Transverse colon (tissue), 4 donors: ENCODE measurements around the gene CNTNAP2. TPM values are rescaled to one million over a fixed set of nuclear protein-coding genes. Genes with fewer than 3 reads are reported as not detected.

ENCODE experiments used
- DNase-seq: peaks from one replicate; pipeline ENCODE4 v3.0.0-alpha.2; 2019
- H3K27ac ChIP-seq, 4 donors: fragments of 200-600 bp; sonication (generic); 2 replicates each; pipeline ENCODE4 v1.5.1; 2016 to 2018; ENCODE audit warnings: inconsistent platforms in 4 of 4
- H3K27me3 ChIP-seq: fragments of 200-600 bp; sonication (generic); 2 replicates; pipeline ENCODE4 v1.5.1; 2017; ENCODE audit warnings: inconsistent platforms
- H3K36me3 ChIP-seq, 4 donors: fragments of 200-600 bp; sonication (generic); 2 replicates each; pipeline ENCODE4 v1.5.1; 2017 to 2019; ENCODE audit warnings: inconsistent platforms in 4 of 4
- H3K4me1 ChIP-seq, 4 donors: fragments of 200-600 bp; sonication (generic); 2 replicates each; pipeline ENCODE4 v1.5.1; 2017 to 2020; ENCODE audit warnings: inconsistent platforms in 4 of 4
- H3K4me3 ChIP-seq, 4 donors: fragments of 200-600 bp; sonication (generic); 1 replicate in 1 of 4; 2 replicates in 3 of 4; pipeline versions ENCODE4 v1.5.1 to v1.6.1; 2017 to 2019; ENCODE audit warnings: inconsistent platforms in 4 of 4
- H3K9me3 ChIP-seq, 2 donors: fragments of 200-600 bp; sonication (generic); 2 replicates each; pipeline ENCODE4 v1.5.1; 2017 to 2019; ENCODE audit warnings: inconsistent platforms in 2 of 2
- CTCF ChIP-seq, 5 experiments: fragments of 200-600 bp in 3 of 5; fragments of 450-650 bp in 2 of 5; sonication (generic) in 3 of 5; IDR thresholded peaks; 1 replicate in 2 of 5; 2 replicates in 3 of 5; pipeline ENCODE4 v1.5.1; 2016 to 2017; ENCODE audit warnings: antibody characterized with exemption in 5 of 5, inconsistent platforms in 3 of 5, mild to moderate bottlenecking in 2 of 5, moderate library complexity in 1 of 5
- EP300 ChIP-seq: sonication (generic); formaldehyde crosslinking; IDR thresholded peaks from one replicate; pipeline ENCODE4 v1.6.1; 2017; ENCODE audit warnings: antibody characterized with exemption, low read depth
- POLR2A ChIP-seq: fragments of 450-650 bp; IDR thresholded peaks from one replicate; pipeline ENCODE4 v1.6.1; 2016; ENCODE audit warnings: antibody characterized with exemption, mild to moderate bottlenecking, moderate library complexity
- POLR2AphosphoS5 ChIP-seq, 3 donors: sonication (generic); formaldehyde crosslinking; IDR thresholded peaks; one replicate each; pipeline ENCODE4 v1.6.1; 2016; ENCODE audit warnings: antibody characterized with exemption in 3 of 3
- WGBS, 2 donors: methylation state at CpG; one replicate each; pipeline ENCODE4 v1.1.5; 2018; ENCODE audit warnings: low coverage in 1 of 2; 5-methylcytosine and 5-hydroxymethylcytosine counted together
- in situ Hi-C, 4 donors: fragments of 200-750 bp; cut with MboI; loops; one replicate each; pipeline versions ENCODE4 v1.15.0 to v1.15.1; 2017; ENCODE audit warnings: low sequenced_read_pairs in 3 of 4, low pct_ligation_motif_present in 1 of 4, low pct_unique_long_range_greater_than_20kb in 1 of 4
- intact Hi-C: fragments of 100-400 bp; cut with DNase I; formaldehyde crosslinking; loops from one replicate; pipeline ENCODE4 v1.15.1; 2023; ENCODE audit warnings: low total_unique reads
- total RNA-seq, 4 donors: library from RNA; depleted of rRNA; stranded (reverse); fragments of >200 nt; gene quantifications; one replicate each; pipeline ENCODE4 v1.1.0, GENCODE V29; 2016

The CNTNAP2 gene
- total RNA-seq, 4 donors from 2014 or later: 0.60 to 2.9 (median 2.4) TPM

- Histone ChIP-seq H3K36me3 (no peaks in the 10 kb centered on the region), H3K9me3 (peaks cover 0 to 4% of the 10 kb centered on the region in 2 donors), H3K27ac (no peak overlapping the region), H3K4me1 (no peaks in the 10 kb centered on the region), H3K4me3 (no peak overlapping the region), H3K27me3 (no peaks in the 10 kb centered on the region)
- intact Hi-C loops: loop anchor here (1.0 kb wide), 1 partner anchor 22 kb away; no protein-coding TSS in a partner anchor
- in situ Hi-C loops: no loop called here
- TF ChIP-seq POLR2A: no peak
- TF ChIP-seq POLR2AphosphoS5 (IDR thresholded peaks at IDR 0.05): no peak
- no peak for TF ChIP-seq EP300
- TF ChIP-seq CTCF (IDR thresholded peaks at IDR 0.05): no peak
- DNase-seq: no peak
- WGBS, 2 donors: 45 to 50% methylated on average over 1 to 2 of the region's 2 CpGs
Measured at GRCh38 chr7:146496657-146497056, 380.1 kb downstream of the CNTNAP2 start.

GRCh38 chr7:146499970-146500369, 383.4 kb downstream of the CNTNAP2 start:
- no peak for TF ChIP-seq CTCF (IDR thresholded peaks at IDR 0.05)
- no peak for TF ChIP-seq POLR2AphosphoS5 (IDR thresholded peaks at IDR 0.05)
- no peak for TF ChIP-seq POLR2A
- no peak for TF ChIP-seq EP300
- intact Hi-C loops: no loop called here
- no peak overlapping the region for H3K27ac ChIP-seq
- peaks cover 0 to 4% of the 10 kb centered on the region in 2 donors for H3K9me3 ChIP-seq
- no peak for DNase-seq
- no peaks in the 10 kb centered on the region for H3K36me3 ChIP-seq
- H3K4me3 ChIP-seq: no peak overlapping the region
- no peaks in the 10 kb centered on the region for H3K4me1 ChIP-seq
- 65 to 80% methylated on average over 1 to 2 of the region's 2 CpGs for WGBS, 2 donors
- no peaks in the 10 kb centered on the region for H3K27me3 ChIP-seq
- in situ Hi-C loops: no loop called here

- Histone ChIP-seq H3K9me3 (no peaks in the 10 kb centered on the region), H3K4me1 (no peaks in the 10 kb centered on the region), H3K4me3 (no peak overlapping the region), H3K27ac (no peak overlapping the region), H3K27me3 (no peaks in the 10 kb centered on the region), H3K36me3 (no peaks in the 10 kb centered on the region)
- in situ Hi-C loops (no loop called here), intact Hi-C loops (no loop called here)
- DNase-seq: no peak
- WGBS, 2 donors: 77 to 83% methylated on average over 3 to 5 of the region's 5 CpGs
- TF ChIP-seq CTCF (IDR thresholded peaks at IDR 0.05) (no peak), EP300 (no peak), POLR2A (no peak), POLR2AphosphoS5 (IDR thresholded peaks at IDR 0.05) (no peak)
Measured at GRCh38 chr7:146503844-146504243, 387.2 kb downstream of the CNTNAP2 start.

- Histone ChIP-seq H3K4me1 (no peaks in the 10 kb centered on the region), H3K36me3 (no peaks in the 10 kb centered on the region), H3K9me3 (peaks cover 6% of the 10 kb centered on the region in 2 donors), H3K27ac (no peak overlapping the region), H3K27me3 (no peaks in the 10 kb centered on the region), H3K4me3 (no peak overlapping the region)
- intact Hi-C loops (no loop called here), in situ Hi-C loops (no loop called here)
- TF ChIP-seq CTCF (IDR thresholded peaks at IDR 0.05) (no peak), POLR2A (no peak), EP300 (no peak), POLR2AphosphoS5 (IDR thresholded peaks at IDR 0.05) (no peak)
- DNase-seq: no peak
- WGBS, 2 donors: 20 to 60% methylated on average over 1 of the region's 1 CpG
Measured at GRCh38 chr7:146510088-146510680, 393.6 kb downstream of the CNTNAP2 start.
